Nephron (organoid): Measurements from ENCODE around the gene NRBF2.

Source experiments
- H3K27ac Mint-ChIP-seq, 3 experiments: 2 replicates each; pipeline ENCODE4 v1.8.0; 2020; ENCODE audit warnings: mixed read lengths in 3 of 3, mild to moderate bottlenecking in 2 of 3, moderate library complexity in 1 of 3
- H3K27me3 Mint-ChIP-seq: 2 replicates; pipeline ENCODE4 v1.8.0; 2021; ENCODE audit warnings: low read depth, mild to moderate bottlenecking, moderate library complexity, mixed read lengths
- H3K36me3 Mint-ChIP-seq: 2 replicates; pipeline ENCODE4 v1.8.0; 2020; ENCODE audit warnings: low read depth, mixed read lengths
- H3K4me1 Mint-ChIP-seq: 2 replicates; pipeline ENCODE4 v1.8.0; 2020; ENCODE audit warnings: mixed read lengths
- H3K4me3 Mint-ChIP-seq, 3 experiments: 2 replicates each; pipeline ENCODE4 v1.8.0; 2020; ENCODE audit warnings: mild to moderate bottlenecking in 3 of 3, mixed read lengths in 3 of 3, moderate library complexity in 2 of 3
- H3K9me3 Mint-ChIP-seq: 2 replicates; pipeline ENCODE4 v1.8.0; 2020; ENCODE audit warnings: mixed read lengths
- TF ChIP-seq, protein P1 (sequence below), 3 experiments: fragments of 200-600 bp; sonication (generic); IDR thresholded peaks; one replicate each; pipeline ENCODE4 v1.5.0; 2021; ENCODE audit warnings: antibody characterized with exemption in 3 of 3; ENCODE audit not compliant: unreplicated experiment in 3 of 3

Gene NRBF2

DNA sequence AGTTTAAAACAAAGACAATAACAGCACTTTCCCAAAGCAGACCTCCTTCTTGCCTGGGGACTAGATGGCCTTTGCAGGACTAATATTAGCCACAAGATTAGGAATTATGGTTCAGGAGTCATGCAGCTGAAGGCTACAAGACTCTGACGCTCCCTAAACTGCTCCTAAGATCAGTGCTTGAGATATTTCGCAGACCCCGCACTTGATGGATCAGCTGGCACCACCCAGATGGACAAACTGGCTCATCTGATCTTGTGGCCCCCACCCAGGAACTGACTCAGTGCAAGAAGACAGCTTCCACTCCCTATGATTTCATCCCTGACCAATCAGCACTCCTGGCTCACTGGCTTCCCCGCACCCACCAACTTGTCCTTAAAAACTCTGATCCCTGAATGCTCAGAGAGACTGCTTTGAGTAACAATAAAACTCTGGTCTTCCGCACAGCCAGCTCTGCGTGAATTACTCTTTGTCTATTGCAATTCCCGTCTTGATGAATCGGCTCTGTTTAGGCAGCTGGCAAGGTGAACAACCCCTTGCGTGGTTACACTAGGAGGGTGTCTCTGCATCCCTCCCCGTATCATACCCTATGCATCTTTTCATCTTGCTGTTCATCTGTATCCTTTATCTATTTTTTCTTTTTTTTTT lies 26.9 kb upstream of the NRBF2 start:
- TF ChIP-seq, protein P1, sequence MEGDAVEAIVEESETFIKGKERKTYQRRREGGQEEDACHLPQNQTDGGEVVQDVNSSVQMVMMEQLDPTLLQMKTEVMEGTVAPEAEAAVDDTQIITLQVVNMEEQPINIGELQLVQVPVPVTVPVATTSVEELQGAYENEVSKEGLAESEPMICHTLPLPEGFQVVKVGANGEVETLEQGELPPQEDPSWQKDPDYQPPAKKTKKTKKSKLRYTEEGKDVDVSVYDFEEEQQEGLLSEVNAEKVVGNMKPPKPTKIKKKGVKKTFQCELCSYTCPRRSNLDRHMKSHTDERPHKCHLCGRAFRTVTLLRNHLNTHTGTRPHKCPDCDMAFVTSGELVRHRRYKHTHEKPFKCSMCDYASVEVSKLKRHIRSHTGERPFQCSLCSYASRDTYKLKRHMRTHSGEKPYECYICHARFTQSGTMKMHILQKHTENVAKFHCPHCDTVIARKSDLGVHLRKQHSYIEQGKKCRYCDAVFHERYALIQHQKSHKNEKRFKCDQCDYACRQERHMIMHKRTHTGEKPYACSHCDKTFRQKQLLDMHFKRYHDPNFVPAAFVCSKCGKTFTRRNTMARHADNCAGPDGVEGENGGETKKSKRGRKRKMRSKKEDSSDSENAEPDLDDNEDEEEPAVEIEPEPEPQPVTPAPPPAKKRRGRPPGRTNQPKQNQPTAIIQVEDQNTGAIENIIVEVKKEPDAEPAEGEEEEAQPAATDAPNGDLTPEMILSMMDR (IDR thresholded peaks at IDR 0.05; ENCODE audit: unreplicated experiment in 3 of 3): no peak
- H3K9me3 Mint-ChIP-seq: no peaks in the 10 kb centered on the region
- no peaks in the 10 kb centered on the region for H3K36me3 Mint-ChIP-seq
- no peaks in the 10 kb centered on the region for H3K4me1 Mint-ChIP-seq
- peaks cover 7% of the 10 kb centered on the region for H3K27me3 Mint-ChIP-seq
- no peak overlapping the region for H3K4me3 Mint-ChIP-seq
- H3K27ac Mint-ChIP-seq: no peak overlapping the region

DNA sequence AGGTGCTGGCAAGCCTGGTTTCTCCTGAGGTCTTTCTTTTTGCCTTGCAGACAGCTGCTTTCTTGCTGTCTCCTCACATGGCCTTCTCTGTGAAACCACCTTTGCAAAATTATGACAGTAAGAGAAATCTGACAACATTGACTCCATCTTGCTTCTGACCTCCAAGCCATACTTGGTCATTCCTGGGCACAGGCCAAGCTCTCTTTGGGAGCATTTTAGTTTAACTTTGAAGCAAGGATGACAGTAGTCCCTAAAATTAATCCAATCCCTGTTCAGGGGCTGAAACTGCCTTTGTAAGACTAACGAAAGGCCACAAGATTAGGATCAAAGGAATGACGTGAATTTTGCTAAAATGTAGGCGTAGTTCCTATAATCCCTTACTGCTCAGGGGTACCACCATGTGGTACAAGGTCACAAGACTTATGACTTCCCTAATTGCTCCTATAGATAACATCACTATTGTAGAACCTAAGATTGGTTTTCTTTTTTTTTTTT lies 25.1 kb upstream of the NRBF2 start:
- TF ChIP-seq, protein P1 (IDR thresholded peaks at IDR 0.05; ENCODE audit: unreplicated experiment in 3 of 3): no peak
- Mint-ChIP-seq H3K4me3 (no peak overlapping the region), H3K36me3 (no peaks in the 10 kb centered on the region), H3K27me3 (peaks cover 7% of the 10 kb centered on the region), H3K9me3 (no peaks in the 10 kb centered on the region), H3K4me1 (peaks cover 4% of the 10 kb centered on the region), H3K27ac (no peak overlapping the region)

DNA sequence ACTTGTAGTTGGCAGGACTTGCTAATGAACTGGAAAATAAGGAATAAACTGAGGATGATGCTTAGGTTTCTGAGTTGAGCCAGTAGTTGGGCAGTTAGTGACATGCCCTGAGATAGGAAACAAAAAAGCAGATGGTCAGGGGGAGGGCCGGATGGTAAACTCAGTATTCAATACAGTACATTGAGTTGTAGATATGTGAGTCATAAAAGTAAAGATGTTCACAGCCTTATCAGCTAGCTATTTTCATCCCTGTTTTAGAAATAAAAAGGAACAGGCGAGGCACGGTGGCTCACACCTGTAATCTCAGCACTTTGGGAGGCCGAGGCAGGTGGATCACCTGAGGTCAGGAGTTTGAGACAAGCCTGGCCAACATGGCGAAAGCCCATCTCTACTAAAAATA lies 22.2 kb upstream of the NRBF2 start:
- H3K27me3 Mint-ChIP-seq: peaks cover 7% of the 10 kb centered on the region
- H3K36me3 Mint-ChIP-seq: no peaks in the 10 kb centered on the region
- no peaks in the 10 kb centered on the region for H3K9me3 Mint-ChIP-seq
- TF ChIP-seq, protein P1 (IDR thresholded peaks at IDR 0.05; ENCODE audit: unreplicated experiment in 3 of 3): no peak
- no peak overlapping the region for H3K4me3 Mint-ChIP-seq
- no peak overlapping the region for H3K27ac Mint-ChIP-seq
- H3K4me1 Mint-ChIP-seq: peaks cover 22% of the 10 kb centered on the region

DNA sequence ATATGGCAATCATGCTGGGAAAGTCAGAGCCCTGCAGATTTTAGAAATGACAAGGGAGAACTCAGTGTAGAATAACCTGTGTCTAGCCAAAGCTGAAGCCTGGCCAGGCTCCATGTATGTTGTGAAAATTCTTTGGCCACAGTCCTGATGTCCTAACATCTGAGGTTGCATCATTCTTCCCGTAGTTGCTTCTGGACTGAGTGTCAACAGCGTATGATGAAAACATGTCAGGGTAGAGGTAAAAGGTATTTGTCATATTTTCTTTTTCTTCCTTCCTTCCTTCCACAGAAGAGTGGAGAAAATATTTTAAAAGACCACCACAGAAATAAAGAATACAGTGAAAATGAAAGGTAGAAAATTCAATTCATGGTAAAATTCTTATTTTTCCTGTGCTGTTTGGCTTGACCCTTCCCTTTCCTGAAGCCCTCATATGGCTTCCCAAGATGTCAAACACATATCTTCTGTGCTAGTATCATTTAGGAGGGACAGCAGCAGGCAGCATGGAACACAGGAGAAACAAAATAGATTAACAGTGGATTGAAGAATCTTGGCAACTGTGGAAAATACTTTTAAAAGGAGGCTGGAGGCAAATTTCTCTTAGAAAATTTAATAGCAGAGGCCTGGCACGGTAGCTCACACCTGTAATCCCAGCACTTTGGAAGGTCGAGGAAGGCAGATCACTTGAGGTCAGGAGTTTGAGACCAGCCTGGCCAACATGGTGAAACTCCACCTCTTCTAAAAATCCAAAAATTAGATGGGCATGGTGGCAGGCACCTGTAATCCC lies 18.9 kb upstream of the NRBF2 start:
- Mint-ChIP-seq H3K4me3 (no peak overlapping the region), H3K36me3 (no peaks in the 10 kb centered on the region), H3K27ac (peak overlapping the region in 2 of 3 experiments; percentile 68 to 84), H3K27me3 (peaks cover under 1% of the 10 kb centered on the region), H3K9me3 (no peaks in the 10 kb centered on the region), H3K4me1 (peaks cover 25% of the 10 kb centered on the region)
- TF ChIP-seq, protein P1 (IDR thresholded peaks at IDR 0.05; ENCODE audit: unreplicated experiment in 3 of 3): no peak

DNA sequence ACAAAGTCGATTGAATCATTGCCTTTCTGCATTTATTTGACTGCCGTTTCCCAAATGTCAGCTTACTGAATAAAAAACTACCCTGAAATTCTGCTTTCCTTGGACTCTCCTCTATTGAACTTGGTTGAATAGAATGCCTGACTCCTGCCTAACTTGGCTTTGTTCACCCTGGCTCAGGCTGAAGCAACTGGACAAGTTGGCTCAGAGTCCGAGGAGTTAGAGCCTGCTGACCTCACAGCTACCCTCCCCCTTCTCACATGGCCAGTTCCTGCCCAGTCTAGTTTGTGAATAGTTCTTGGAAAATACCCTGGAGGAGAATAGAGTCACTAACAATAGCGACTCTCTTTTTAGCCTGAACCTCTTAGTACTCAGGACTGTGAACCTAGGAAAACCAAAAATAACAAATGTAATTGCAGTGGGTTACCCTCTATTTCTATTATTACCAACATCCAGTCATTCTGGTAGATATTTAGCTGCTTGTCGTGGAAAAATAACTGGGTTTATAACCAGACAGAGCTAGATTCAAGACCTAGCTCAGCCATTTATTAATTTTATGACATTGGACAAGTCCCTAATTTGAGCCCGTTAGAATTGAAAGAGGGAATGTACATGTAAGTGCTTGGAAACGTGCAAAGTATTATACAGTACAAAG lies 17.3 kb upstream of the NRBF2 start:
- peak overlapping the region in 2 of 3 experiments; percentile 26 to 73 for H3K27ac Mint-ChIP-seq
- no peaks in the 10 kb centered on the region for H3K9me3 Mint-ChIP-seq
- peaks cover 30% of the 10 kb centered on the region for H3K4me1 Mint-ChIP-seq
- peak overlapping the region in 1 of 3 experiments; percentile 26 for H3K4me3 Mint-ChIP-seq
- H3K36me3 Mint-ChIP-seq: no peaks in the 10 kb centered on the region
- H3K27me3 Mint-ChIP-seq: no peaks in the 10 kb centered on the region
- TF ChIP-seq, protein P1 (IDR thresholded peaks at IDR 0.05; ENCODE audit: unreplicated experiment in 3 of 3): no peak
